GM19372 (cell line): ENCODE results near the gene TMEM125.

ENCODE experiments used
- ATAC-seq: cut with Tn5 transposase; IDR thresholded peaks from one replicate; pipeline ENCODE4 v1.9.1; 2021; ENCODE audit warnings: mild to moderate bottlenecking, low read depth, moderate library complexity; ENCODE audit not compliant: unreplicated experiment

The TMEM125 gene

GRCh38 chr1:43269627-43270375, at the start of gene TMEM125:
TSS of gene TMEM125 (plus strand) at chr1:43269983. CDS start at chr1:43272723, 2,740 bp downstream.
- no peak for ATAC-seq

GRCh38 chr1:43220905-43221778, 48.6 kb upstream of the TMEM125 start:
- peak; percentile 76 for ATAC-seq

GRCh38 chr1:43221797-43222196, 48.0 kb upstream of the TMEM125 start:
- no peak for ATAC-seq

- ATAC-seq, result no peak
These were observed 46.9 kb upstream of the TMEM125 start for GRCh38 chr1:43222879-43223278.

GRCh38 chr1:43225168-43225567, 44.6 kb upstream of the TMEM125 start:
- ATAC-seq, result no peak

- ATAC-seq, result no peak
These were observed 42.5 kb upstream of the TMEM125 start for GRCh38 chr1:43227143-43227764.

- ATAC-seq, result no peak
These were observed 39.7 kb upstream of the TMEM125 start for GRCh38 chr1:43229826-43230780.

- no peak for ATAC-seq
These were observed 37.7 kb upstream of the TMEM125 start for GRCh38 chr1:43232074-43232473.

GRCh38 chr1:43232482-43232881, 37.3 kb upstream of the TMEM125 start:
- ATAC-seq, result no peak

GRCh38 chr1:43233631-43234030, 36.2 kb upstream of the TMEM125 start:
- ATAC-seq, result no peak

GRCh38 chr1:43234267-43234666, 35.5 kb upstream of the TMEM125 start:
- no peak for ATAC-seq

GRCh38 chr1:43235040-43235439, 34.7 kb upstream of the TMEM125 start:
- no peak for ATAC-seq

- no peak for ATAC-seq
These were observed 34.2 kb upstream of the TMEM125 start for GRCh38 chr1:43235451-43236121.

GRCh38 chr1:43237121-43237520, 32.7 kb upstream of the TMEM125 start:
- no peak for ATAC-seq

GRCh38 chr1:43238085-43238484, 31.7 kb upstream of the TMEM125 start:
- no peak for ATAC-seq

GRCh38 chr1:43238991-43239469, 30.8 kb upstream of the TMEM125 start:
- ATAC-seq, result no peak

GRCh38 chr1:43239484-43239883, 30.3 kb upstream of the TMEM125 start:
- ATAC-seq, result peak; percentile 84

- no peak for ATAC-seq
These were observed 28.4 kb upstream of the TMEM125 start for GRCh38 chr1:43241413-43241836.

GRCh38 chr1:43243299-43243698, 26.5 kb upstream of the TMEM125 start:
- ATAC-seq, result no peak
